Activated CD4-positive, CD25-positive, alpha-beta regulatory T cell treated with anti-CD3 and anti-CD28 coated beads, Interleukin-2, amount 50 U/mL, for 72 hours (primary cell): Measurements from ENCODE around the gene ADGRB2.
A peak's percentile ranks its signal among the peaks of the same experiment; 100 is the strongest.
"Not testable (repeated sequence)": the region's sequence is repeated elsewhere in the genome, so short reads cannot be mapped to it uniquely, and the experiment has no call there.

ENCODE experiments used
- DNase-seq: peaks from one replicate; pipeline ENCODE4 v3.0.0; 2021

The ADGRB2 gene

GRCh38 chr1:31725134-31725533, 39.0 kb downstream of the ADGRB2 start:
- no peak for DNase-seq

GRCh38 chr1:31723828-31724359, 40.2 kb downstream of the ADGRB2 start:
- DNase-seq, result no peak

- DNase-seq, result no peak
Measured at GRCh38 chr1:31718327-31718897, 45.7 kb downstream of the ADGRB2 start.

GRCh38 chr1:31717341-31717740, 46.8 kb downstream of the ADGRB2 start:
- no peak for DNase-seq

DNA sequence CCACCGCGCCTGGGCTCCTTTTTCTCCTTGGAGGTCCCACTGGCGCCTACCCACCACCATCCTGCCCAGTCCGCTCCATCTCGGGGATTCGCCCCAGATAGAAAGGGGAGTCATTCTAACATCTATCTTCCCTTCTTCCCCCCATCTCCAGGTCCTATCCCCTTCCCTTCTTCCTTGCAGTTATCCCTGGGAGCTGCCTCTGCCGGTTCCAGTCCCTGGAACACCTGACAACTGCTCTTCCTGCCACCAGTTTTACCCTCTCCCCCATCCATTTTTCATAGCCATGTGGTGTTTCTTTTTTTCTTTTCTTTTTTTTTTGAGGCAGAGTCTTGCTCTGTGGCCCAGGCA, 48.3 kb downstream of the ADGRB2 start:
- no peak for DNase-seq

- peak; percentile 43 for DNase-seq
Measured at GRCh38 chr1:31715087-31715872, 48.9 kb downstream of the ADGRB2 start.

DNA sequence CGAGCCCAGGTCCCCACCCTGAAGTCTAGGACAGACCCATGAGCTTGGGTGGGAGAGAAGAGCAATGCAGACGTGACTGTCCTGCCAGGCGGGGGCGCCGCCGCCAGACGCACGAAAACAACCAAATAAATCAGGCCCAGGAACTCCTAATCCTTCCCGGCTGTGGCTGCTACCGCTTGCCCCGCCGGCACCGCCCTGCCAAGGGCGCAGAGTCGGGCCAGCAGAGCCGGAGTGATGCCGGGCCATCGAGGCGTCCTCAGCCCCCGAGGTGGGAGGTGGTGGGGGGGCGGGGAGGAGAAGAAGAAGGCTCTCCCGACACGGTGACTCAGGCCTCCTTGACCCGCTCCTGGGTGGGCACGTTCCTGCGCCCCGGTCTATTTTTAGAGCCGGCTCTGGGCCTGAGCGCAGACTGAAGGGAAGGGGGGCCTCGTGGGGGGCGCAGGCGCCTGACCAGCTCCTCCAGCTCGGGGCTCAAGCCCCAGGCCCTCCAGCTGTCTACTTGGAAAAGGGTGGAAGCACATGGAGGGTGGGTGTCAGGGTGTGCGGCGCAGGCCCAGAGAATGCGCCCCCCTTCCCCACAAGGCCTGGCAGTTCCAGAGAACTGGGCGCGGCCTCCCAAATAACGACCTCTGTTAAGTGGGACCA, 49.6 kb downstream of the ADGRB2 start:
- no peak for DNase-seq

- DNase-seq, result no peak
Measured at GRCh38 chr1:31712630-31713029, 51.5 kb downstream of the ADGRB2 start.

GRCh38 chr1:31712068-31712467, 52.1 kb downstream of the ADGRB2 start:
- no peak for DNase-seq

DNA sequence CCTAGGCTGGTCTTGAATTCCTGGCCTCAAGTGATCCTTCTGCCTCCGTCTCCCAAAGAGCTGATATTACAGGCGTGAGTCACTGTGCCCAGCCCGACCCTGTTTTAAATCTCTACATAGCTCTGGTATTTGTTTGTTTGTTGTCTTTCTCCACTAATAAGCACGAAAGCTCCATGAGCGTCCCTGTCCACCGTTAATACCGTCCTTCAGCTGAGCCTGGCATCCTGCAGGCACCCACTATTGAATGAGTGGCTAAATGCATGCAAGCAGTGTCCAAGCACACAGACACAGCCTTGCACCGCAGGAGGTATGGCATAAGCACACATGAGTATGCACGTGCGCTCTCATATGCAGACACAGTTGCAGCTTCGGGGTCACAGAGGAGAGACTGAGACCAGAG, 55.8 kb downstream of the ADGRB2 start:
- no peak for DNase-seq

- DNase-seq, result no peak
Measured at GRCh38 chr1:31707711-31708110, 56.4 kb downstream of the ADGRB2 start.

- not testable (repeated sequence) for DNase-seq
Measured at GRCh38 chr1:31707059-31707600, 57.0 kb downstream of the ADGRB2 start.

- no peak for DNase-seq
Measured at GRCh38 chr1:31706384-31707058, 57.6 kb downstream of the ADGRB2 start.

GRCh38 chr1:31705080-31705866, 58.9 kb downstream of the ADGRB2 start:
- DNase-seq, result peak; percentile 51

DNA sequence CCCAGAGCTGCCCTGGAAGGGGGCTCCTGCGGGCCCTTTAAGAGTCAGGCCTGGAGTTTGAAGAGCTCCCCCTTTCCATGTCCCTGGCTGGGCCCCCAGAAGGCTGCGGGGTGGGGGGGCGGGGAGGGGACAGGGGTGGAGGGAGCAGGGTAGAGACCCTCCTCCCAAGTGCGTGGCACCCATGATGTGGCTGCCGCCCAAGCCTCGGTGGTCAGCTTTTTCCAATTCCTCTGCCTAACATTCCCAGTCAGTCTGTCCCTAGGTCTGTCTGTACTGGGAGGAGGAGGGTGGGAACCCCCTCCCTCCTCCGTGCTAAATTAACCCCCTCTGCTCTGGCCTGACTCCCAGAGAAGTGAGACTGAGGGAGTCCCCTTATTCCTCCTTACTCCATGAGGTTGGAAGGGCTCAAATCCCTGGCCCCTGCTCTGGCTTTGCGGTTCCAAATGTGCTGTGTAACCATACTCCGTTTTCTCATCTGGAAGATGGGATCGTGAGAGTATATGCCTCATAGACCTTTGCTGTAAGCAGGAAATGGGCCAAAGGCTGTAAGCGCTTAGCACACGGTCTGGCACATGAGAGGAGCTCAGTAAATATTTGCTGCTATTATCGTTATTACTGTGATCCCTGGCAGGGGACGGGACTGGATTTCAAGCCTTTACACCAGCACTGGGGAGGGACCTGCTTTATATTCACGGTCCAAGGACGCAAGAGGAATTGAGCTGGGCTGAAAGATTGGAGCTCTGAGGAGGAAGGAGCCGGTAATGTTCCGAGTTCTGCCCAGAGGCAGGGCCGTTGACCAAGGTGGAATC, 59.7 kb downstream of the ADGRB2 start:
- DNase-seq, result no peak

- no peak for DNase-seq
Measured at GRCh38 chr1:31703431-31704270, 60.5 kb downstream of the ADGRB2 start, which contains the start of gene COL16A1. Gene COL16A1 (minus strand): TSS chr1:31704017. CDS start chr1:31702193, 1,824 bp downstream.

- DNase-seq, result no peak
Measured at GRCh38 chr1:31702836-31703404, 61.2 kb downstream of the ADGRB2 start.

DNA sequence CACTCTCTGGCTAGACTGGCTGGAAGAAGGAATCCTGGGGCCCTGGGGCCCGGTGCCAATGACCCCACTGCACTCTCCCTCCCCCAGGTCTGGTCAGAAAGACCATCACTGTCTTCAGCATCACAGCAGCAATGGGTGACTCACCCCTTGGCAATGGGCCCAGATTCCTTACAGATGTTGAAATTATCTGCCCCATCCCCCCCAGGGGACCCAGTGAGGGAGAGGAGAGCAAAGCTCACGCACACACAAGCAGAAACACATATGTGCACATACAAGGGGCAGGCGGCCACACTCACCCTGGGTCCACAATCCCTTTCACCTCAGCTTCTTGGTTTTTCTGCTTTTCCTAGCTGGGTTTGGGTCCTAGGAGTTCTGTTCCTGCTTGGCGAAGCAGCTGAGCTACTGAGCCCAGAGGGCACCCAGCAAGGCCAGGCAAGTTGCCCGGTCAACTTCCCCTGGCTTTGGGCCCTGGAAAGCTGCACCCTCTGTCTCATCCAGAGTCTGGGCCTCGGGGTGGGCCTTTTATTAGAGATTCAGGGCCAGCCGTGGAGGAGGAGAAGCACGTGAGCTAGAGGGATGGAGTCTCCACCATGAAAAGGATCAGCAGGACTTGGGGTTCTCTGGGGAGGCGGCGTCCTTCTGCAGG, 62.9 kb downstream of the ADGRB2 start:
- DNase-seq, result no peak

DNA sequence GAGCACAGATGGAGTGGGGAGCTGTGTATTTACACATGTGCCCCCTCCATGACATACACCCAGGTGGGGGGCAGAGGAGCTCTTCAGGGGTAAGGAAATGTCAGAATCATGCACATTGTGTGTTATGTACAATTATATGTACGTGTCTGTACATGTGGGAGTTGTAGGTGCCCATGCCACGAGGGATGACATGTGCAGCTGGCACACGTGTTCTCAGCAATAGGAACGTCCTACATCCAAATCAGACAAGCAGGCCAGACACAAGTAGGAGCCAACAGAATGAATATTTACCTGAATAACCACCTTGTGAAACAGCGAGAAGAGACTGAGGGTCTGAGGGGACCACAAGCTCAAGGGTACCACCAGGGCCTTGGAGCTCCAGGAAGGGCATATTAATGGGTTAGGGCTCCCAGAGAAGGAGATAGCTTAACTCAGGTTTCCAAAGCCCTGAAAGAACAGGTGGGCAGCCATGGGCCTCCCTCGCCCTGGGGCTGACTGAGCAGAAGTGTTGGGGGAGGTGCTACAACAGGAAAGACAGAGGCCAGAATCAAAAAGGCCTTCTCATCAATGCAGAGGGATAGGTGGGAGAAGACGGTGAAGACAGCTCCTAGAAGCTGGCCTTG, 63.6 kb downstream of the ADGRB2 start:
- no peak for DNase-seq
